ENCODE data around the gene SP1. TPM values are rescaled to one million over a fixed set of nuclear protein-coding genes. Genes with fewer than 3 reads are reported as not detected.

Gene SP1
- total and polyA plus RNA-seq, 2 of the 4 experiments (the other 2 are of a cell fraction): 19.7 to 53.6 TPM

DNA sequence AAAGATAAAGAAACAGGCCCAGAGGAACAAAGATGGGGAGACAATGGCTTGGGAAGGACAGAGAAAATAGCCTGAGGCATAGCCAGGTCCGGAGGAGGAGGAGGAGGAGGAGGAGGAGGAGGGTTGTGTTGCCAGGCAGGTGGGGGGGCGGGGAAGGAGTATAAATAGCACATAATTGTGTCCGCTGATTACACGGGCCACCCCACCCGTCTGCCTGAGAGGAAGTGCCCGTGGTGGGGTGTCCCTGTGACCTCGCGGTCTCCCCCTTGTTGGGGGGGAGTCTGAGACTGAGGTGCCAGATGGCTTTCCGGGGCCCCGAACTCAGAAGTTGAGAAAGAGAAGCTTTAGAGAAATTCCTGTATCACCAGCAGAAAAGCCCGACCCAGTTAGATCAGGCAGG, 42.0 kb upstream of the SP1 start:
- no peaks in the 10 kb centered on the region for H3K36me3 ChIP-seq (ENCODE audit: control insufficient read depth, insufficient read depth, low read length)
- no peak overlapping the region for H4K91ac ChIP-seq (ENCODE audit: insufficient read depth, low read depth, low read length)
- intact Hi-C loops (cut with micrococcal nuclease) (no loop called here), in situ Hi-C loops (cut with MboI; ENCODE audit: low sequenced_read_pairs) (no loop called here), dilution Hi-C loops (cut with HindIII; ENCODE audit: low sequenced_read_pairs, unreplicated experiment) (no loop called here)
- H2BK20ac ChIP-seq (ENCODE audit: low read depth, low read length): no peak overlapping the region
- H3K4me2 ChIP-seq (ENCODE audit: low read depth, low read length): no peak overlapping the region
- H2AFZ ChIP-seq (replicated peaks; ENCODE audit: low read length, poor library complexity): no peak overlapping the region
- H3K79me1 ChIP-seq (ENCODE audit: low read depth in 1 of 2, low read length in 2 of 2): no peaks in the 10 kb centered on the region
- H3K9ac ChIP-seq (ENCODE audit: low read depth, low read length): no peak overlapping the region
- TF ChIP-seq, protein P1, sequence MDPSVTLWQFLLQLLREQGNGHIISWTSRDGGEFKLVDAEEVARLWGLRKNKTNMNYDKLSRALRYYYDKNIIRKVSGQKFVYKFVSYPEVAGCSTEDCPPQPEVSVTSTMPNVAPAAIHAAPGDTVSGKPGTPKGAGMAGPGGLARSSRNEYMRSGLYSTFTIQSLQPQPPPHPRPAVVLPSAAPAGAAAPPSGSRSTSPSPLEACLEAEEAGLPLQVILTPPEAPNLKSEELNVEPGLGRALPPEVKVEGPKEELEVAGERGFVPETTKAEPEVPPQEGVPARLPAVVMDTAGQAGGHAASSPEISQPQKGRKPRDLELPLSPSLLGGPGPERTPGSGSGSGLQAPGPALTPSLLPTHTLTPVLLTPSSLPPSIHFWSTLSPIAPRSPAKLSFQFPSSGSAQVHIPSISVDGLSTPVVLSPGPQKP (IDR thresholded peaks at IDR 0.05; ENCODE audit: borderline replicate concordance, low read depth, low read length): no peak
- TF ChIP-seq RCOR1 (IDR thresholded peaks at IDR 0.05; ENCODE audit: insufficient replicate concordance, low read length) (no peak), RAD21 (IDR thresholded peaks at IDR 0.05; ENCODE audit: low read length) (no peak), FOS (IDR thresholded peaks at IDR 0.05; ENCODE audit: low read depth, low read length) (no peak), MXI1 (IDR thresholded peaks at IDR 0.05; ENCODE audit: borderline replicate concordance, low read depth, low read length) (no peak), BHLHE40 (IDR thresholded peaks at IDR 0.05; ENCODE audit: low read depth, low read length) (no peak), MAFK (IDR thresholded peaks at IDR 0.05; ENCODE audit: low read depth, low read length) (no peak), CEBPB (IDR thresholded peaks at IDR 0.05; ENCODE audit: low read depth, low read length) (no peak), POLR2A (IDR thresholded peaks at IDR 0.05; ENCODE audit: low read depth, low read length) (no peak), NFE2L2 (IDR thresholded peaks at IDR 0.05; ENCODE audit: low read depth, low read length) (no peak)
- TF ChIP-seq, protein P2, sequence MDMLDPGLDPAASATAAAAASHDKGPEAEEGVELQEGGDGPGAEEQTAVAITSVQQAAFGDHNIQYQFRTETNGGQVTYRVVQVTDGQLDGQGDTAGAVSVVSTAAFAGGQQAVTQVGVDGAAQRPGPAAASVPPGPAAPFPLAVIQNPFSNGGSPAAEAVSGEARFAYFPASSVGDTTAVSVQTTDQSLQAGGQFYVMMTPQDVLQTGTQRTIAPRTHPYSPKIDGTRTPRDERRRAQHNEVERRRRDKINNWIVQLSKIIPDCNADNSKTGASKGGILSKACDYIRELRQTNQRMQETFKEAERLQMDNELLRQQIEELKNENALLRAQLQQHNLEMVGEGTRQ (IDR thresholded peaks at IDR 0.05; ENCODE audit: low read depth, low read length): no peak
- H2AK5ac ChIP-seq (ENCODE audit: low read depth, low read length): no peak overlapping the region
- ChIA-PET CTCF (no interaction called here), POLR2A (ENCODE audit: unreplicated experiment) (no interaction called here)
- no peak overlapping the region for H4K5ac ChIP-seq (ENCODE audit: low read depth, low read length)
- H4K20me1 ChIP-seq (ENCODE audit: insufficient read depth, low read length): no peaks in the 10 kb centered on the region
- no peak overlapping the region for H2BK15ac ChIP-seq (ENCODE audit: low read depth, low read length)
- no peak overlapping the region for H2AK9ac ChIP-seq (replicated peaks; ENCODE audit: low read depth, low read length, poor library complexity)
- H3K9me3 ChIP-seq (ENCODE audit: control insufficient read depth, insufficient read depth, low read length): no peaks in the 10 kb centered on the region
- H3K27ac ChIP-seq (ENCODE audit: insufficient read depth, low read length): no peak overlapping the region
- peaks cover 6% of the 10 kb centered on the region; the same call in 1 of the 2 replicates for H3K9me1 ChIP-seq (ENCODE audit: insufficient read depth, low read length)
- 34% methylated on average over 4 of the region's 11 CpGs; no CpG with 5 or more reads in 1 of the 2 experiments for WGBS, 2 experiments (ENCODE audit: extremely low coverage in 2 of 2, insufficient read length in 1 of 2)
- no peak overlapping the region for H3K4me3 ChIP-seq (ENCODE audit: insufficient read depth, low read depth, low read length)
- no TSS peak for BruUV-seq (replicated peaks)
- H3K18ac ChIP-seq (ENCODE audit: low read depth, low read length): no peak overlapping the region
- H4K8ac ChIP-seq (ENCODE audit: low read depth in 2 of 2, low read length in 2 of 2): no peak overlapping the region
- no peak overlapping the region for H3K4ac ChIP-seq (ENCODE audit: low read depth, low read length)
- H3K4me1 ChIP-seq (ENCODE audit: control insufficient read depth, insufficient read depth, low read length): no peaks in the 10 kb centered on the region
- H3K27me3 ChIP-seq (ENCODE audit: control insufficient read depth, insufficient read depth, low read length): peaks cover 75% of the 10 kb centered on the region
- DNase-seq: no peak
- no peak overlapping the region for H2BK5ac ChIP-seq (ENCODE audit: low read depth, low read length, poor library complexity, severe bottlenecking)
- no peak overlapping the region for H2BK120ac ChIP-seq (ENCODE audit: low read depth, low read length)
- ATAC-seq (ENCODE audit: low read depth): no peak
- H3K23ac ChIP-seq (ENCODE audit: low read depth, low read length): no peak overlapping the region
- H3K56ac ChIP-seq (ENCODE audit: extremely low read depth, insufficient read depth, low read length): no peak overlapping the region
- H3K14ac ChIP-seq (replicated peaks; ENCODE audit: low read depth, low read length): no peak overlapping the region

Measured in IMR-90 (cell line).